HG03103 (cell line): ENCODE results near the gene SNRPA1.
"Not testable (repeated sequence)": the region's sequence is repeated elsewhere in the genome, so short reads cannot be mapped to it uniquely, and the experiment has no call there.

ENCODE experiments used
- ATAC-seq: cut with Tn5 transposase; IDR thresholded peaks from one replicate; pipeline ENCODE4 v1.9.1; 2021; ENCODE audit warnings: low read depth; ENCODE audit not compliant: unreplicated experiment

The SNRPA1 gene

DNA sequence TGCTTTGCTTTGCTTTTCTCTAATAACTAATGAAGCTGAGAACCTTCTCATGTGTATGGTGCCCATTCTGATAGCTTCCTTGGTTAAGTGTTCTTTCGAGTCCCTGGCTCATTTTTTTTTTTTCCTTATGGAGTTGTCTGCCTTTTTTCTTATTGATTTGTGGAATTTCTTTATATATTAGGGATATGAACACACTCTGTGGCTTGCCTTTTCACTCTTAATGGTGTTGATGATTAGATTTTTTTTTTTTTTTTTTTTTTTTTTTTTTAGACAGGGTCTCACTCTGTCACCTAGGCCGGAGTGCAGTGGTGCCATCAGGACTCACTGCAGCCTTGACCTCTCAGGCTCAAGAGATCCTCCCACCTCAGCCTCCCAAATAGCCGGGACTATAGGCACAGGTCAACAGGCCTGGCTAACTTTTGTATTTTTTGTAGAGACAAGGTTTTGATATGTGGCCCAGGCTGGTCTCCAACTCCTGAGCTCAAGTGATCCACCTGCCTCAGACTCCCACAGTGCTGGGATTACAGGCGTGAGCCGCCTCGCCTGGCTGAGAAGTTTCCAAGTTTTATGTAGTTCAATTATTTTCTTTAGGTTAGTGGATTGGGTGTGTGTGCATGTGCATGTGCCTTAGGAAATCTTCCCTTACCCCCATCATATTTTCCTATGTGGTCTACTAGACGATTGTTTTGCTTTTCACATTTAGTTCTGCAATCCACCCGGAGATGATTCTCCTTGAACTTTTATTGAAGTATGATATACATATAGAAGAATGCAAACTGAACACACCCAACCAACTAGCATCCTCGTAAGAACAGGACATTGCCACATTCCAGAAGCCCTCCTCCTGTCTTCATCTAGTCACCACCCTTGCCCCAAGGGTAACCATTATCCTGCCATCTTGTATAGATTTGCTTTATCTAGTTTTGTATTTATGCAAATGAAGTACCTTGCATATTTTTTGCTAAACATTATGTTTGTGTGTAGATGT is 1.7 kb upstream of the SNRPA1 start:
- ATAC-seq: no peak

DNA sequence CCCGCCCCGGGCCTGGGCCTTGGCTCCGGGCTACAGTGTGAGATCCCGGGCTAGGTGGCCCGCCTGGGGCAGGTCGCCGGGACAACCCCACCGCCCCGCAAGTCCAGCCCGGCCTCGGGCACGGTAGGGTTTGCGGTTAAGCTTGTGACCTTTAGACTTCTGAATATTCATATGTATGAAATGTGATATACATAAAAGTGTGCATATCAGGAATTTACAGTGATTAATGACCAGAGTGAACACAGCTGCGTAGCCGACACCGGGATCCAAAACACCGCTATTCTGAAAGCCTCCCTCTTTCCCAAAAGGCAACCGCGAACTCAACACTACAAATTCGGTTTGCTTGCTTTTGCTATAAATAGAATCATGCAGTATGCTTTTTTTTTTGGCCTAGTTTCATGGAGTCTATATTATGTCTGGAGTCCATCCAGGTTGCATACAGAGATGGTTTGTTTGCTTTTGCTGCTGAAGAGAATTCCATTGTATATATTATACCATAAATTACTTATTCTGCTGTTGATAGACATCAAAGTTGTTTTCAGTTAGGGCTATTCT is 636 bp upstream of the SNRPA1 start:
- ATAC-seq: no peak

DNA sequence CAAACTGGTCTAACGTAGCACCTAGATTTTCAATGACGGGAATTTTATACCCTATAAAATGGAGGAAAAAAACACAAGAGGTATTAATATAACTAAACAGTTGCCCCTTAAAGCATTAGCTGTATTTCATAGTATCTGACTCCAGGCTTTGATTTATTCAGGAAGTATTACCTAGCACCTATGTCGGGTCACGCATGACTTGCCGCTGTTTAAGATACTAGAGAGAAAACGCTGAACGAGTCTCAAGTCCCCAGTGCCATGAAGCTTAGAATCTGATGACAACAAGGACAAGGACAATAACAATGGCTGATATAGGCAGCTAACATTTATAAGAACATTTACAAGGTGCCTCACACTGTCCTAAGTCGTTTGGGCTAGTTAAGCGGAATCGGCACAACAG is 1.9 kb downstream of the SNRPA1 start:
- no peak for ATAC-seq

DNA sequence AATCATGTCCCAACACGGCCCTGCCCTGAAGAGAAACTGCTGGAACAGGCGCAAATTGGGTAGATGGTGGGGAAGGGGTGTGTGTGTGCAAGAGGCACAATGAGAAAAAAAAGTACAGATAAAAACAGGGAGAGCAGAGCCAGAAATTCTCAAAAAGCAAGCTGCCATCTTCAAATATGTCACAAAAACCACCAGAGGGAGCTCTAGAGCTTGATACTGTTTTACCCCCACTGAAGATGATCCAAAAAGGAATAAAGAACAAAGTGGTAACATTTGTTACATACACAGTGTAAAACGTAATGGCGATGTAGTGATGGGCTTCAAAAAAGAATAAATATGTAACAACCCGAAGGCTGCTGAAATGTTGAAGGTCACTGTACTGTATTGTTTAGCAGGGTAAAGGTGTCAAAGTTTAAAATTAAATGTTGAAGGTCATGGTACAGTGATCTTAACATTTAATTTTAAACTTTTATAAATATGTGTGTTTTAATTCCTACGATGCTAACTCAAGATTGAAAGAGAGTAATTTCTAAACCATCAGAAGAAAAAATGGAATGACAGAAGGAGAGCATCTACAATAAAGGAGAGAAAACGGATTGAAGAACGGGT is 6.0 kb downstream of the SNRPA1 start:
- ATAC-seq: no peak

DNA sequence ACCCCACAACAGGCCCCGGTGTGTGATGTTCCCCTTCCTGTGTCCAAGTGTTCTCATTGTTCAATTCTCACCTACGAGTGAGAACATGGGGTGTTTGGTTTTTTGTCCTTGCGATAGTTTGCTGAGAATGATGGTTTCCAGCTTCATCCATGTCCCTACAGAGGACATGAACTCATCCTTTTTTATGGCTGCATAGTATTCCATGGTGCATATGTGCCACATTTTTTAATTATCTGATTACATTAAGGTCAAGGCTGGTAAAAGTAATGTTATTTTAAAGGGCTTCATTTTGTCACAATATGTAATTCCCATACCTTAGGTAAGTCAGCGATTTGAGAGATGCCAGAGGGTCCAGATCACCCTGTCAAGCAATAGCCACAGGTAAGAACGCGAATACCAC is 7.7 kb downstream of the SNRPA1 start:
- ATAC-seq: not testable (repeated sequence)

DNA sequence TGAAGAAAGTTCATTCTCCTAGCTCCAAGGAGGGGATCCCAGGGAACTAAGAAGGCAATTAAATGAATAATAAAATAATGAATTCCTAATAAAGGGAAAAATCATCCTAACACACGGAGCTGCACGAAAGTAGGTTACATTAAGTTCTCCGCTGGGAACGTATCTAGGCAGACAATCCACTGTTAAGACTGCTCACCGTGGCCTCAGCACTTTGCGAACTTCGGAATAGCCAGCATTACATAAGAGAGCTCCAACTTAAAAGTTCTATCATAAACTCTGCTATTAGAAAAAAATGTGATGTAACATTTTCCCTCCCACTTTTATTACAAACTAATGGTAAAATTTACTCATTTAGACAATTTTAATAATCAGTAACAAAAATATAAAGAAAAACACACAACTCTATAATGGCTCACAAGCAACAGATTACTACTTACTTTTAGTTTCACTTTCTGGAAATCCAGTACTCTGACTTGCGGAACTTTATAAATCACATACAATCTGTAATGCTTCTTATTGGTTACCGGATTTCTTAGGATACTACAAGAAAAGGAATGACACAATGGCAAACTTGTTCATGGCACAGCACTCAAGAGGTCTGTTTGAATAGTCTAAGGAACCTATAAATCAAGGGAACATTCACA is 8.5 kb downstream of the SNRPA1 start:
- ATAC-seq: no peak

DNA sequence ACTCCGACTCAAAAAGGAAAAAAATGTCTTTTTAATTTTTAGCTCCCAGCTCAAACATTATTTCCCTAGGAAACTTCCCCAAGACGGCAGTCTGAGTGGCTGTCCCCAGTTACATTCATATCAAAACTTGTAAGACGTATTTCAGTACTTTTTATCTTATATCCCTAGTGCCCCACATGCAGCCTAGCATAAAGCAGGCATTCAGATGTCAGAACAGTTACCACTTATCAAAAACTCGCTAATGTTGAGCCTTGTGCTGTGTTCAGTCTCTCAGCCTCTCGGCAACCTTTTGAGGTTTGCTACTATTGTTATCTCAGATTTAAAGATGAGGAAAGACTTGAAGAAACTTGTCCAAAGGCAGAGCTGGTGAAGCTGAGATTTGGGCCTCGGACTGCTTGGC is 11.1 kb downstream of the SNRPA1 start:
- ATAC-seq: no peak

DNA sequence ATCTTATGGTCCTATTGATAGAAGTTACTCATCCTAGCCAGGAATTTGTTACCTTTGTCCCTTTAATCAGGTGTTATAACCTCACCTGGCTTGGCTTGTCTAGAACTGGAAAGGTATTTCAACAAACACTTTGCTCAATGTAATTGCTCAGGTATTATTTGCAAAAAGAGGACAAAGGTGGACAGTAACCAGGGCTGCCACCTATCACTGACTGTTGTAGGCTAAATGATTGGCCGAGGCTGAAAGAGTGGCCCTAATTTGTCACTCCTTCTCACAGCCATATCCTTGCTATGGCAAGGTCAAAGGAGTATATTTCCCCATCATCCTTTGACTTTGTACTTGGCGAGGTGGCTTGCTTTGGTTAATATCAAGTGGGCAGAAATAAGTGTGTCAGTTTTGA is 15.0 kb downstream of the SNRPA1 start:
- ATAC-seq: no peak

DNA sequence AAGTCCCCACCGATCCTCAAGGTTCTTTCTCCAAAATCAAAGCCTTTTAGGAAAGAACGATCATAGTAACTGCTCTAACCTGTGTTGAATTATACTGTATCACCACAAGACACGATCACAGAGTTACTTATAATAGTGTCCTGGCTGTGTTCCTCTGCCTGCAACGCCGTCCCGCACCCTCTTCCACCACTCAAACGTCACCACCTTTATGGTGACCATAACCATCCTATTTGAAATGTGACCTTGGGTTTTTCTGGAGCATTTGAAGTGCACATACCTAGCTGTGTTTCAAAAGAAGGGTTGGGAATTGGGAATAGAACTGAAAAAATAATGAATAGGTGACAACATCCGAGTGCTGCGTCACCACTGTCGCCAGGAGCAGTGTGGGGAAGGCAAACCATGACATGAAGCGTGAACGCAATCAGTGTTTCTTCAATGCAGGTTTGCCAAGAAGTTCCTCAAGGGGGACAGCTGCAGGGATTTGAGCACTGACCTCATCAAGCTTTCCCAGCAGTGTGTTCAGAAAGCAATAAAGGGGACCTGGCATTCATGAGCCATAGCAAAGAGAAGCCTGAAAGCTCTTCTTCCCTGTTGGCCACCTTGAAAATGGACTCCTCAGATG is 17.0 kb downstream of the SNRPA1 start:
- ATAC-seq: no peak

DNA sequence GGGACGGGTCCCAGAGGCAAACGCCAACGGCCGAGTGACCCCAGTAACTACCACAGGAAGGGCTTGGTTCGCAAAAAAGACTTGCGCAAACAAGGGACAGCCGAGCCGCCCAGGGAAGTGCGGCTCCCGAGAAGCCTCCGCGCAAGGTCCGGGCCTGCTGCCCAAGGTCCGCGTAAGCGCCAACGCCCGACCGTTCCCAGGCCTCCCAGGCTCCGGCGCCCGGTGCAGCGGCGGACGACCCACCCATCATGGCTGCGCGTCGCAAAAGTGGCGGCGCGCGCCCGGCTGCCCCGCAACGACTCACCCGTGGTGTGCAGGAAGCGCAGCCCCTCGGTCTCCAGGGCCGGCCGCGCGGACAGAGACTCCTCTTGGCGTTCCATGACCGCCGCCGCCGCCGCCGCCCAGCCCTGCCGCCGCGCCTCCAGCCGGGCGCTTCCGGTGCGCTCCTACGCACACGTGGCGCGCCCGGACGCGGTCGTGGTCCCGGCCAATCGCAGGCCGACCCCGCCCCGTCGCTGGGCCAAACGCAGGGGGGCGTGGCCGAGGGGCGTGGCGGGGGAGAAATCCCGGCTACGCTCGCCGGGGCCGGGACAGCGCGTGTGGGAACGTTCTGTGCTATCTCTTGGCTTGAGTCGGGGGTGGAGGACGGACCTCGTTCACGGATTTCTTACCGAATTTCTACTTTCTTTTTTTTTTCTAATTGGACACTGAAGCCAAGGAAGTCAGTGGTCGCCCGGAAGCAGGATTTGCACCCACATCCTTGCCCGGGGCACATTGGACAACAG is 17.8 kb downstream of the SNRPA1 start, which contains the start of gene SELENOS:
Gene SELENOS, minus strand, starts transcription at position 448 of the 785 bp plus-strand sequence. Its CDS starts 68 bp downstream, at position 380.
- peak; percentile 88 for ATAC-seq

DNA sequence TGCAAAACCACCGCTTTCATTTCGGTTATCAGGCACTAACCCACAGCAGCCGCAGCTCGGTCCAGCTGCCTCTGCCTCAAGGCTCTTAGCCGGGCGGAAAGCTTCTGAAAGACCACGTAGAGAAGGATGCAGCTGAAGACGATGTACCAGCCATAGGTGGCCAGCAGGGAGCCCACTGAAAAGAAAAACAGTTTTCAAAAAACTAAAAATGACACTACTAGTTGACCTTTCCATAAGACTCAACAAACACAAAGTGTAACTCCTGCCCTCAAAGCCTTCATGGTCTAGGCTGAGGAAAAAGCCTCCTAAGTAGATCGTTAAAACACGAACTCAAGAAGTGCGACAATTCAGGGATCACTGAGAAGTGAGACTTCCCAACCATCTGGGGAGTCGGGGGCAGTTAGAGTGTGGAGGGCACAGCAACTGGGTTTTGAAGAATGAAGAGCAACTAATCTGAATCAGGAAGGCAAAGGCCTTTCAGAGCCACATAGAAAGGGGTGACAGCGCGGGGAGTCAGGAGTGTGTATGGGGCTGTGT is 18.5 kb downstream of the SNRPA1 start:
- peak; percentile 31 for ATAC-seq

DNA sequence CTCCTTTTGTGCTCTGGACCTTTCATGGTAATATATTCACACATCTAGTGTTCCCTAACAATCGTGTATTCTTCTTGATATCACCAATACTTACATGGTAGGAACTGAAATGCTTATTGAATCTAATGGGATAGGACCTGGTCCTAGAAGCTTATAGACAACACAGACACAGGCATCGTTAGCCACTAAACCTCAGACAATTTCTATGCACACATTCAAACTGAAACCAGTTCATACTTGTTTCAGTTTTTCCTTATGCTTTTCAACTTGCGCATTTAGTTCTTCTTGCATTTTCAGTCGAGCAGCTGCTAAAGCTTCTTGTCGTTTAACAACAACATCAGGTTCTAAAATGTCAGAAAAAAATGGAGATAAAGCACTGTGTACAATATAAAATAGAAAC is 20.0 kb downstream of the SNRPA1 start:
- ATAC-seq: no peak

DNA sequence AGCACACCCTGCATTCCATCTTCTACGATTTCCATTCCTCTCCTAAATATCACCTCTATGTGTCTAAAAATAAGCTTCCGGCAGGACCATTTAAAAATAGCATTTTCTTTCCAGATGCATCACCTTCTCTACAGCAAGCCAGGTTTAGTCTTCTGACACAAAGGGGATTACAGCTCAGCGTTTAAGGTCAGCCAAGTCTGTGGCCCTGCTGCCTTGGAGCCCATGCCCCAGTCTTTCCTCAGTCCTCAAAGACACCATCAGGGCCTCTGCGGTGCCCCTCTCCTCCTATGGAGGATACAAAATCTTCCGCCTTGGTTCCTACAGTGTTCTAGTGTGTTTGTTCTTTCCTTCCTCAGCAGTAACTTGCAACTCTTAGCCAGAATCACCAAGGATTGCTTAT is 21.5 kb downstream of the SNRPA1 start:
- no peak for ATAC-seq

DNA sequence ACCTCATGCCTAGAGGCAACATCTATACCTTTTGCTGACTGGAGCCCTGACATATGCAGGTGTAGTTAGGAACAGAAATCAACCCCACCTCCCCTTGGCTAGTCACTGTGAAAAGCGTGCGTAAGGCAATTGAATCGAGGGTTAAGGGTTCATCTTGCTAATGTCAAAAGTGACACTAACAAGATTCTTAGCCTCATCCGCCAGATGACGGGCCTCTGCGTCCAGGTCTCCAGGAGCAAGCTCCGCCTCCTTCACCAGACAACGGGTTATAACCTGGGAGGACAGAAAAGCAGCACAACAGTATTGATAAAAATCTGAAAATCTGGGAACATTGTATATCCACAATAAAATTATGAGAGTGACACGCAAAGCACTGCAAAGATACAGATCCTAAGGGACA is 22.5 kb downstream of the SNRPA1 start:
- no peak for ATAC-seq

DNA sequence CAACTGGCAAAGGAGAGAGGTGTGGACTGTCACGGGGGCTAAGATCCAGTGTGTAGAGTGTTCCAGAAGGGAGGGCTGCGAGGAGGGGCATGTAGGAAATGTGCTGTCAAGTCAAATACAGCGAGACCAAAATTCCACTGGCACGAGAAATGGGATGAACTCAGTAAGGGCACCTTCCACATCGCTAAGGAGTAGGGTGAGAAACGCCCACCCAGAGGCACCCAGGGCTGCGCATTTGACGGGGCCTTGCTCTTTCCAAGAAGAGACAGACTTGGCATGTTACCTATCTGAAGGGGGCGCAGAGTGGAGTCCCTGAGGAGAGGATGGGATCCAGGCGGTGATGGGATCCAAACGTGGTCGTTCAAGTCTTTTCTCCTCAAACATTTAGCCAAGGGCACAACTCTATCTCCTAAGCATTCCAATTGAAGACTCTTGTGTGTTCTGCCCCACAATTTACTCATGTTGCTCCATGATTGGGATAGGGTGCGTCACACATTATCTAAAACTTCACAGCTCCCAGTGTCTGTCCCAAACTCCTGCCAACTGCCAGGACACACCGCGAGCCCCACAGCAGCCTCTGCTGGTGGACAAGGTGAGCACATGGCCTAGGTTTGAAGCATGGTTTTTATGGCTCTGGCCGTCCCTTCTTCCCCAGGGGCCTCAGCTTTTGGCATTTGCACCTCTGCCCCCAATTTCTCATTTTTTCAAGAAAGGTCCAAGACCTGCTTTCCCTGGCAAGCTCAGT is 25.4 kb downstream of the SNRPA1 start:
- ATAC-seq: no peak

DNA sequence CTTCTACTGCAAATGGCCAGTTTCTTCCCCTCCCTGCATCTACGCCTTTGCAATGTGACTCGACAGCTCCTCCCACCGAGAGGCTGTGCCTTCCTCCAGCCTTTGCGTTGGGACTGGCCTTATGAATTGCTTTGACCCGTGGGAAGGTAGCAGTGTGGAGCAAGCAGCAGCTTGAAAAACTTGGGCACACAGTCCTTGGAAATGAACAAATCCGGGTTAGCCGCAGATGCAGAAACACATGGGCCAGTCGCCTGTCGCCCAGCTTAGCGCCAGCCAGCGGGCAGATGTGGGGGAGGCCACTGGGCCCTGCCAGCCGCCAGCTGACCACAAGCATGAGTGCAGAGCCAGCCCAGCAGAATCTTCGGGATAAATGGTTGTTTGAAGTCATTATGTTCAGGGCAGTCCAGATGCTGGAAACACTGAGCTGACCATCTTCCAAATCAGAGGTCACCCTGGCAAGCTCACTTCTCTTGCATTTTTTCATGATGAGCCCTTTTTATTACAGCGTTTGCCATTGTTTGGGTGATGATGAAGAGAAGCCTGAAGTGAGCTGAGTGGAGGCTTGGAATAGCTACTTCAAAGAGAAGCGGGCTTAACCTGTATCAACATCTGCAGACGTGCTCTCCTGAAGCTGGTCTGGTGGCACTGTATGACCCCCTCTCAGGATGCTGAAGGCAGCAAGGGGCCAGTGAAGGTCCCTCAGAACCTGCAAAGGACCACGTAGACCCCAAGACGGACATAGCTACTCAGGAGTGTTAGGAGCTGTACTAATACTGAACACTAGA is 27.5 kb downstream of the SNRPA1 start:
- ATAC-seq: no peak

DNA sequence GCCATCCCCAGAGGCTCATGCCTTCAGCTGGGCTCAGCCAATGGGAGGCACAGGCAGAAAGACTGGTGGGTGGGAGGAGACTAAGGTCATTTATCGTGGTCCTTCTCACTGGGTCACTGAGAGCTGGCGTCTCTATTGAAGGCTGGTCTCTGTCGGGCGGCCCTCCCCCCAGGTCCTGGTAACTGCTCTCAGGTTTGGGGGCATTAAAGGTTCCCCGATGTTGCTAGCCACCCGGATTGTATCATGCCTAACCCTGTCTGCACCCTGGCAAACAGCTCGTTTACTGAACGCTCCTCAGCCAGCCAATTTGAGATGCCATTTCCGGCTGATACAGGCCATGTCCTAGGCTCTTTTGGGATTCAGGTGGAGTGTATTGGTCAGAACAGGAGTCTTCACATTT is 28.3 kb downstream of the SNRPA1 start:
- ATAC-seq: no peak

DNA sequence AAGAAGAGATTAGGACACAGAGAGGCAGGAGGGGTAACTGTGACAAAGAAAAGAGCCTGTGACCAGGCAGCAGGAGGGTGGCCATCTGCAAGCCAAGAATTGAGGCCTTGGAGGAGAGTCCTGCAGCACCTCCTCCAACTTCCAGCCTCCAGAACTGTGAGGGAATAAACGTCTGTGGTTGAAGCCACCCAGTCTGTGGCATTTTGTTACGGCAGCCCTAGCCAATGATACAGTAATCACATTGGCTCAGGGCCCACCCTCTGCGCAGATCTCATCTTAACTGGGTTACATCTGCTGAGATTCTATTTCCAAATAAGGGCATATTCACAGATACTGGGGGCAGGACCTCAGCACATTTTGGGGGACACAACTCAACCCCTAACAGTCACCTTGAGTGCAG is 29.0 kb downstream of the SNRPA1 start:
- no peak for ATAC-seq
